ENCODE data around the gene SMIM41. TPM values are rescaled to one million over a fixed set of nuclear protein-coding genes. Genes with fewer than 3 reads are reported as not detected.

SMIM41 gene
- total RNA-seq, 4 donors from 2014 or later: not detected

DNA sequence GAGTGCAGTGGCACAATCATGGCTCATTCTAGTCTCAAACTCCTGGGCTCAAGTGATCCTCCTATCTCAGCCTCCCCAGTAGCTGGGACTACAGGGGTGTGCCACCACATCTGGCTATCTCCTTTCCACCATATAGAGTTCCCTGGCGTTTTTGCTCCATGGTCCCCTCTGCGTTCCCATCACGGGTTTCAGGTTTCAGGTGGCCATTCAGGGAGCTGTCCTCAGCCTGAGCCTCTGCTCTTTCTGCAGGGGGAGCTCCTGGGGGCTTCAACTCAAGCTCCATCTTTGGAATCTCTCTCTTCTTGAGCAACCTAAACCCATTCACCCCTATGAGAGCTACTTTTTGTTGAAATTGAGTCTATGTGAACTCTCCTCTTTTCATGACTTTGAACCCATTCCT lies 11.6 kb downstream of the SMIM41 start:
- no peak for TF ChIP-seq POLR2A (IDR thresholded peaks at IDR 0.05)
- TF ChIP-seq, protein P1, sequence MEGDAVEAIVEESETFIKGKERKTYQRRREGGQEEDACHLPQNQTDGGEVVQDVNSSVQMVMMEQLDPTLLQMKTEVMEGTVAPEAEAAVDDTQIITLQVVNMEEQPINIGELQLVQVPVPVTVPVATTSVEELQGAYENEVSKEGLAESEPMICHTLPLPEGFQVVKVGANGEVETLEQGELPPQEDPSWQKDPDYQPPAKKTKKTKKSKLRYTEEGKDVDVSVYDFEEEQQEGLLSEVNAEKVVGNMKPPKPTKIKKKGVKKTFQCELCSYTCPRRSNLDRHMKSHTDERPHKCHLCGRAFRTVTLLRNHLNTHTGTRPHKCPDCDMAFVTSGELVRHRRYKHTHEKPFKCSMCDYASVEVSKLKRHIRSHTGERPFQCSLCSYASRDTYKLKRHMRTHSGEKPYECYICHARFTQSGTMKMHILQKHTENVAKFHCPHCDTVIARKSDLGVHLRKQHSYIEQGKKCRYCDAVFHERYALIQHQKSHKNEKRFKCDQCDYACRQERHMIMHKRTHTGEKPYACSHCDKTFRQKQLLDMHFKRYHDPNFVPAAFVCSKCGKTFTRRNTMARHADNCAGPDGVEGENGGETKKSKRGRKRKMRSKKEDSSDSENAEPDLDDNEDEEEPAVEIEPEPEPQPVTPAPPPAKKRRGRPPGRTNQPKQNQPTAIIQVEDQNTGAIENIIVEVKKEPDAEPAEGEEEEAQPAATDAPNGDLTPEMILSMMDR (IDR thresholded peaks at IDR 0.05 in 4 of 5, conservative IDR thresholded peaks at IDR 0.05 in 1 of 5): no peak
- no peaks in the 10 kb centered on the region for H3K36me3 ChIP-seq
- peaks cover 28 to 32% of the 10 kb centered on the region in 2 donors for H3K4me1 ChIP-seq
- peaks cover 0 to 4% (median 0%) of the 10 kb centered on the region in 3 donors for H3K27me3 ChIP-seq
- no peak overlapping the region for H3K4me3 ChIP-seq
- ATAC-seq: no peak
- no peaks in the 10 kb centered on the region for H3K9me3 ChIP-seq
- in situ Hi-C loops (cut with MboI; ENCODE audit: low sequenced_read_pairs in 4 of 4) (no loop called here), intact Hi-C loops (cut with DNase I; ENCODE audit: low total_unique reads) (no loop called here)
- no peak overlapping the region for H3K27ac ChIP-seq
- DNase-seq: no peak

DNA sequence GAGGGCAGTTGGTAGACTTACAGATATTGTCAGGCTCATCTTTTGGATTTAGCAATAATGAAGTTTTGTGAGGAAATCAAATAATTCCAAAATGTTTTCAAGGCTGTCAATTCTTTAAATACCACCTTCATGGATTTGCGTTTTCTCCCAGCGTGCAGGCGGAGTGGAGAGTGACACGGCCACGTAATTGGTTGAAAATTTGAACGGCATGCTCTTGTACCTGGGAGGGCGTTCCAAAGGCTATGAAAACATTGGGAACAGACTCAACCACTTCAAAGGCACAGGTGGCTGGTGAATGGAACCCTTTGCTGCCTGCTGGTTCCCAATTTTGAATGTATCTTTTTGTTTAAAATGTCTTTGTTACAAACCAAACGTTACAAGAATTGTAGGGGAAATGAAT lies 12.4 kb downstream of the SMIM41 start:
- H3K4me1 ChIP-seq: peaks cover 24% of the 10 kb centered on the region in 2 donors
- in situ Hi-C loops (cut with MboI; ENCODE audit: low sequenced_read_pairs in 4 of 4): no loop called here
- no peaks in the 10 kb centered on the region for H3K9me3 ChIP-seq
- DNase-seq (no peak), ATAC-seq (no peak)
- TF ChIP-seq, protein P1 (IDR thresholded peaks at IDR 0.05 in 4 of 5, conservative IDR thresholded peaks at IDR 0.05 in 1 of 5): no peak
- no peak for TF ChIP-seq POLR2A (IDR thresholded peaks at IDR 0.05)
- intact Hi-C loops (cut with DNase I; ENCODE audit: low total_unique reads): no loop called here
- no peak overlapping the region for H3K4me3 ChIP-seq
- H3K36me3 ChIP-seq: no peaks in the 10 kb centered on the region
- no peak overlapping the region for H3K27ac ChIP-seq
- peaks cover 0 to 4% (median 0%) of the 10 kb centered on the region in 3 donors for H3K27me3 ChIP-seq

DNA sequence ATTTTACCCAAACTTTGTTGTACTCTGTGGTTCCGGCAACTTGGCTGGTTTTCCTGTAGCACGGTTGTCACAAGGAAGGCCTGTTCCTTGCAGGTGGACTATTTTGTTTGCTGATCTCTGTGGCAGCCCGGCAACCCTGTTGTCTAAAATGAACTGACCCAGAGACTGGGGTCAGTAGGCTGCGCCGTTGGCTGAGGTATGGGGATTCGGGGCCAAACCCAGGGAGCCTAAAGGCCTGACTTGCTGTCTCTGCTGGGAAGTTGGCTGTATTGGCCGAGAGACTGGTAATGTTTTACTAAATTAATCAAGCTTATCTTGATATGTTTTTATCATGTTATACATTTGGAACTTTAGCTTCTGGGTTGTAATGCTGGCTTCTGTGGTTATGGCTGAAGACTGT lies 13.8 kb downstream of the SMIM41 start:
- TF ChIP-seq, protein P1 (IDR thresholded peaks at IDR 0.05 in 4 of 5, conservative IDR thresholded peaks at IDR 0.05 in 1 of 5): no peak
- TF ChIP-seq POLR2A (IDR thresholded peaks at IDR 0.05): no peak
- peaks cover 9% of the 10 kb centered on the region in 2 donors for H3K4me1 ChIP-seq
- no peak for DNase-seq
- no peak overlapping the region for H3K4me3 ChIP-seq
- ATAC-seq: no peak
- in situ Hi-C loops (cut with MboI; ENCODE audit: low sequenced_read_pairs in 4 of 4) (no loop called here), intact Hi-C loops (cut with DNase I; ENCODE audit: low total_unique reads) (no loop called here)
- peaks cover 0 to 4% (median 0%) of the 10 kb centered on the region in 3 donors for H3K27me3 ChIP-seq
- H3K9me3 ChIP-seq: no peaks in the 10 kb centered on the region
- no peak overlapping the region for H3K27ac ChIP-seq
- no peaks in the 10 kb centered on the region for H3K36me3 ChIP-seq

DNA sequence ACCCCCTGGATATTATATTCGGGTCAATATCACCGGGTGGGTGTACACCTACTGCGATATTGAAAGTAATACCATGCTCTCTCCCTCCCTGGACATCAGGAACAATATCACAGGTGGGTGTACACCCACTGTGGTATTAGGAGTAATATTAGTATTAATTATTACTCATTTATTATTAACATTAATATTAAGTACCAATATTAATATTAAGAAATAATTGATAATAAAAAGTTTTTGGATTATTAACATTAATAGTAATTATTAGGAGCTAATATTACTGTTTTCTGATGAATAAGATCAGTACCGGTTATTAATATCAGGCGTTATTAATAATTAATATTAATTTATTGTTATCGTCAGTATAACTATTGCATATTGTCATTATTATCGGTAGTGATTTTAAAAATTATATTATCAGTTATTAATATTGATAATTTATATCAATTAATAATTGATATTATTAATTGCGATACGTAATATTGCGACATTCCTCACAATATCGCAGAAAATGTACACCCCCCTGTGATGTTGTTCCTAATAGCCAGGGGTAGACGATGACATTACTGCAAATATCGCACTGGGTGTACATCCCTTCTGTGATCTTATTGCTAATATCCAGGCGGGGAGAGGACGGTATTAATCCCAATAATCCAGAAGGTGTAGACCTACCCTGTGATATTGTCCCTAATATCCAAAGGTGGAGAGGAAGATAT lies 17.0 kb downstream of the SMIM41 start:
- H3K4me1 ChIP-seq: no peaks in the 10 kb centered on the region
- in situ Hi-C loops (cut with MboI; ENCODE audit: low sequenced_read_pairs in 4 of 4) (no loop called here), intact Hi-C loops (cut with DNase I; ENCODE audit: low total_unique reads) (no loop called here)
- no peak for ATAC-seq
- no peaks in the 10 kb centered on the region for H3K9me3 ChIP-seq
- H3K27ac ChIP-seq: no peak overlapping the region
- no peak for TF ChIP-seq POLR2A (IDR thresholded peaks at IDR 0.05)
- TF ChIP-seq, protein P1 (IDR thresholded peaks at IDR 0.05 in 4 of 5, conservative IDR thresholded peaks at IDR 0.05 in 1 of 5): no peak
- no peak overlapping the region for H3K4me3 ChIP-seq
- no peak for DNase-seq
- no peaks in the 10 kb centered on the region for H3K27me3 ChIP-seq
- no peaks in the 10 kb centered on the region for H3K36me3 ChIP-seq
